GM20431 (cell line): Measurements from ENCODE around the gene DCXR.

Source experiments
- in situ Hi-C: fragments of 300-500 bp; cut with MseI, MboI; formaldehyde crosslinking; loops from one replicate; pipeline ENCODE4 v1.15.0; 2020; ENCODE audit warnings: low sequenced_read_pairs; ENCODE audit not compliant: unreplicated experiment

The DCXR gene

GRCh38 chr17:82016061-82016874 is 21.2 kb downstream of the DCXR start:
- in situ Hi-C loops: no loop called here

GRCh38 chr17:82015311-82015971 is 22.1 kb downstream of the DCXR start:
- in situ Hi-C loops: no loop called here

- in situ Hi-C loops: no loop called here
Measured at GRCh38 chr17:82014971-82015310, 22.6 kb downstream of the DCXR start.

GRCh38 chr17:82014432-82014831 is 23.1 kb downstream of the DCXR start:
- in situ Hi-C loops: no loop called here

- in situ Hi-C loops: no loop called here
Measured at GRCh38 chr17:82013772-82014321, 23.6 kb downstream of the DCXR start.

- in situ Hi-C loops: no loop called here
Measured at GRCh38 chr17:82013341-82013740, 24.2 kb downstream of the DCXR start.

GRCh38 chr17:82012640-82013295 is 24.7 kb downstream of the DCXR start:
- in situ Hi-C loops: no loop called here

- in situ Hi-C loops: no loop called here
Measured at GRCh38 chr17:82012261-82012639, 25.2 kb downstream of the DCXR start.

- in situ Hi-C loops: no loop called here
Measured at GRCh38 chr17:82011617-82012187, 25.8 kb downstream of the DCXR start.

- in situ Hi-C loops: no loop called here
Measured at GRCh38 chr17:82010575-82011525, 26.6 kb downstream of the DCXR start.

- in situ Hi-C loops: no loop called here
Measured at GRCh38 chr17:82009413-82009812, 28.1 kb downstream of the DCXR start.

GRCh38 chr17:82008941-82009405 is 28.5 kb downstream of the DCXR start:
- in situ Hi-C loops: no loop called here

GRCh38 chr17:82008258-82008940 is 29.1 kb downstream of the DCXR start:
- in situ Hi-C loops: no loop called here

GRCh38 chr17:82007495-82008257 is 29.8 kb downstream of the DCXR start:
- in situ Hi-C loops: no loop called here

GRCh38 chr17:82007228-82007494 is 30.3 kb downstream of the DCXR start:
- in situ Hi-C loops: no loop called here

GRCh38 chr17:82006468-82007227 is 30.8 kb downstream of the DCXR start:
- in situ Hi-C loops: no loop called here

GRCh38 chr17:82005701-82006348 is 31.7 kb downstream of the DCXR start:
- in situ Hi-C loops: no loop called here
